ENCODE results near the gene ADTRP. TPM values are rescaled to one million over a fixed set of nuclear protein-coding genes. Genes with fewer than 3 reads are reported as not detected.
A peak's percentile ranks its signal among the peaks of the same experiment; 100 is the strongest.
"Not testable (repeated sequence)": the region's sequence is repeated elsewhere in the genome, so short reads cannot be mapped to it uniquely, and the experiment has no call there.

ADTRP gene
- total RNA-seq, 1 experiment from 2014 or later, result 0.25 TPM

DNA sequence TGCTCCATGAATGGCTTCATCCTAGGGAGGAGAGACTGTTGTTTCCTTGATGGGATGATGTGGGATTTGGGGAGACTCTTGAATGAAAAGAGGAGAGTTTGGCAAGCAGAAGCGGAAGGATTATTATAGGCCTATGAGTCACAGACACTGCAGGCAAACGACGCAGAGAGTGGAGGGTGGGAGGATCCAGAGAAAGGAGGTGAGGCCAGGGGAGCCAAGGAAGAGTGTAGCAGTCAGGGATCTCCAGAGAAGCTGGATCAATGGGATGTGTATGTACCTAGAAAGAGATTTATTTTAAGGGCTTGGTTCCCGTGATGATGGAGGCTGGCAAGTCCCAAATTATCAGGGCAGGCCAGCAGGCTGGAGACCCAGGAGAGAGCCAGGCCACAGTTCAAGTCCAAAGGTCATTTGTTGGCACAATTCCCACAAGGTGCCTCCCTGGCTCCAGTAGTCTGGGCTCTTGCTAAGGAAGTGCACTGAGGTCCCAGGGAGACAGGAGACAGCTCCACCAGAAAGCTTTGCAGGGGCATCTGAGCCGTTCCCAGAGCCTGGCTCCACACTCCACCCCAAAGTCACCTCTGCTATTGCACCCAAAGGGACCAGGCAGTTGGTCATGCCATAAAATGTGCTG, 76.0 kb downstream of the ADTRP start:
- no peak for DNase-seq (ENCODE audit: extremely low read depth, low read depth)

DNA sequence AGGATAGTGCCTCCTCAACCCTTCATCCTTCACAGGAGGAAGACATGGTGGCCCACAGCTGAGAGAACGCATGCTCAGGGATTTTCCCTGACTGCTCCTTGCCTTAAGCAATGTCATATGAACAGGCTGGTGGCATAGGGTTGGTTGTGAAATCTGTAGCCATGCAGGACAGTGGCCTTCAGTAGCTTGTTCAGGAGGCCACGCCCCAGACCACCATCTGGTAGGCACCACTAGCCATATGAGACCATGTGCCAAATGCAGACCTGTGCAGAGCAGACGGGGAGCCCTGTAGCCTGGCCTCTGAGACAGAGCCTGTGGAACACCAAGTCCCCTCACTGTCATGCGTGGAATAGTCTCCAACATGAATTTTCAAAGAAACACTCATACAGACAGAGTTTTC, 76.5 kb downstream of the ADTRP start:
- DNase-seq (ENCODE audit: extremely low read depth, low read depth), result no peak

DNA sequence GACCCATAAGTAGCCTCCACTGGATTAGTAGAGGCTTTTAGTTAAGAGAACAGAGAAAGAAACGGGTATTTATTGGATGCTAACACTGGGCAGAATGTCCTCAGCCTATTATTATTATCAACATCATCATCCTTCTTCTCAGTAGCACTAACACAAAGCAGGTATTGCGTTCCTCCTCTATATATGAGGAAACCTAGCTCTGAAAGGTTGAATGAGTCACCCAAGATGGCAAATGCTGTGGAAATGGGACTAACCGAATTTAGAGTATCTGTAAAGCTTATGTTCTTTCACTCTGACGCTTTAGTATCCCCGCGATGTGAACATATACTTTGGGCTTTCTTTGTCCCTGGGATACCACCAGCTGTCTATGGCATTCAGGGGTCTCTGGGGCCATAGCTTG, 77.0 kb downstream of the ADTRP start:
- no peak for DNase-seq (ENCODE audit: extremely low read depth, low read depth)

DNA sequence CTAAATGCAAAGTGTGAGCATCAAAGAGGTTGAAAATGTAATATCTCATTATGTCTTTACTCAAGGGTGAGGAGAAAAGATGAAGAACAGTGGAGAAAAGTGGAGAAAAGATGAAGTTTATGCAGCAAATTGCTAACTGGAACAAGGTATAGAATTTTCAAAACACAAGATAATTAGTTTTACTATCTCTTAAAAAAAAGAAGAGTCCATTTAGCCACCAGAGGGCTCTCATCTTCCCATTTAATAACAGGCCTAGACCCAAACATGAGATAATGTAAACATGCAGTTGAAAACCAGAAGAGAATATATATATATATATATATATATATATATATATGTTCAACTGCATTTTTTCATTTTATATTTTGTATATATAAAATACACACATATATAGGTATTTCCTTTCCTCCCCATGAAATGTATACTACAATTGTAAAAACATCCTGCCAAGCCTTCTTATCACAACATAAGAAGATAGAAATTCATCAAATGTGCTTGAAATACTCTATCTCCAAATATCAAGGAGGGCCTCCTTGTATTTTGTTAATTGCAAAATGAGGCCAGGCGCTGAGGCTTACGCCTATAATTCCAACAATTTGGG, 78.4 kb downstream of the ADTRP start:
- DNase-seq (ENCODE audit: extremely low read depth, low read depth), result peak; percentile 50

DNA sequence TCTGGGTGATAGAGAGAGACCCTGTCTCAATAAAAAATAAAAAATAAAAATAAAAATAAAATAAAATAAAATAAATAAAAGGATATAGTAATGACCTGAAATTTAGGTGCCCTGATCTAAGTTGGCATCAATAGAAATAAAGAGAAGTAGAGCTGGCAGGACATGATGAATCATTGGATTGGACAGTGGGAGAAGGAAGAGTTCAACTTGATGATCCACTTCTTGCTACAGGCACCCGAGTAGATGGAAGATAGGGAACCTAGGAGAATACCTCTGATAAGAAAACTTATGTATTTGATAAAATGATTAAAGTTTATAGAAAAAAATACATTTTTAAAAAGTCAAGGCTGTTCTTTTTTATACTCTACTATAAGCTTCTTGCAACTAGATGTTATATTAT, 79.0 kb downstream of the ADTRP start:
- no peak for DNase-seq (ENCODE audit: extremely low read depth, low read depth)

DNA sequence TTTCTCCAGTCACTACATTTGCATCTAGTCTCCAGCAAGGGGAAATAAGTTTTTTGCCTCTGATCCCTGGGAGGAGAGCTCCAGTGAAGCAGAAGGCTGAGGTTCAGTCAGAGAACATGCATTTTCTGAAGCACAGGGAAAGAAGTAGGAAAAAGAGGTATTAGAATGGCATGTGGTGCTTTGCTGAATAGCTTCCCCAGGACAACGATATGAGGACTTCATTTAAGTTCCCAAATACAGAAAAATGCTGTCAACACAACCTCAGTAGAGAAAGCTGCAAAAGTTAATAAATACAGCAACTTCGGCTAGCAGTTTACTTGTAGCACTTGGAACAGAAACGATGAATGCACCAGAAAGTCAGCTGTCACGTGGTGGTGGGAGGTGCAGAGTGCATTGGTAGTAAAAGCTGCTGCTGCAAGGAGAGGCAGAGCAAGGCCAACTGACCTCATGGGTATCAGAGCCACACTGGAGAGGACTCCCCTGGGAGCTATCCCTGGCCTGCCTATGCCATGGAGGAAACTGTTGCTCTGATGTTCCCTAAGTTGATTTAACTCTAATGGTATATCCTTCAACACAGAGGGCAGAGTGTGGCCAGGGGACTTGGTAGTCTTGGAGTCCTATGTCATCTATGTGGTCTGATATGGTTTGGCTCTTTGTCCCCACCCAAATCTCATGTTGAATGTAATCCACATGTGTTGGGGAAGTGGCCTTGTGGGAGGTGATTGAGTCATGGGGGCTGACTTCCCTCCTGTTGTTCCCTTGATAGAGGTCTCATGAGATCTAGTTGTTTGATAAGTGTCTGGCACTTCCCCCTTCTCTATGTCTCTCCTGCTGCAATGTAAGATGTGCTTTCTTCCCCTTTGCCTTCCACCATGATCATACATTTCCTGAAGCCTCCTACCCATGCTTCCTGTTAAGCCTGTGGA, 85.9 kb downstream of the ADTRP start:
- DNase-seq (ENCODE audit: extremely low read depth, low read depth), result no peak

DNA sequence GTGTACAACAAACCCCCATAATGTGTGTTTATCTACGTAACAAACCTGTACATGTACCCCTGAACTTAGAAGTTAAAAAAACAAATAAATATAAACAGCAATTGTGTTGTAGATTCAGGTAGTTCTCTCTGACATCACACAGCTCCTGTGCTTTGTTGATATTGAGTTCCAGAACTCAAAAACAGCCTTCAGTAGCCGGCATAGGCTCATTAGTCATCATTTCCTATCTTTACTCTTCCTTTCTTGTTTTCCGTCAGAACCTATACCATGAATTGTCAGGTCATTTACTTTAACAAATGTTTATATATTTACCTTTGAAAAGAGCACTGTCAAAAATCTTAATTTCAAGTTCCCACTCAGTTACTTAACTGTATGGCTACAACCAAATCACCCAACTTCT, 88.8 kb downstream of the ADTRP start:
- no peak for DNase-seq (ENCODE audit: extremely low read depth, low read depth)

DNA sequence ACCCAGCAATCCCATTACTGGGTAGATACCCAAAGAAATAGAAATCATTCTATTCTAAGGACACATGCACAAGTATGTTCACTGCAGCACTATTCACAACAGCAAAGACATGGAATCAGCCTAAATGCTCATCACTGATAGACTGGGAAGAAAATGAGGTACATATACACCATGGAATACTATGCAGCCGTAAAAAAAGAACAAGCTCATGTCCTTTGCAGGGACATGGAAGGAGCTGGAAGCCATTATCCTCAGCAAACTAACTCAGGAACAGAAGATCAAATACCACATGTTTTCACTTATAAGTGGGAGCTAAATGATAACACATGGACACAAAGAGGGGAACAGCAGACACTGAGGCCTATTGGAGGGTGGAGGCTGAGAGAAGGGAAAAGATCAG, 89.2 kb downstream of the ADTRP start:
- DNase-seq (ENCODE audit: extremely low read depth, low read depth), result not testable (repeated sequence)

DNA sequence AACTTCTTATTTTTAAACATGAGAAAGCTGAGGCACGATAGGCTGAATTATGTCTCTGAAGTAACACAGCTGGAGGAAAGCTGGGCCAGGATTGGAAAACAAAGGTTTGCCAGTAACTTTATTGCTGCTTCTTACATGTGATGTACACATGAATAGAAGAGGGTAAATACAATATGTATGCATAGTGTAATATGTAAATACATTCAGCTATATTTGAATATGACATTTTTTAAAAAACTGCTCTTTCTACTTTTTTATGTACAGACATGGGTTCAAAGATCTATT, 90.2 kb downstream of the ADTRP start:
- DNase-seq (ENCODE audit: extremely low read depth, low read depth), result no peak

DNA sequence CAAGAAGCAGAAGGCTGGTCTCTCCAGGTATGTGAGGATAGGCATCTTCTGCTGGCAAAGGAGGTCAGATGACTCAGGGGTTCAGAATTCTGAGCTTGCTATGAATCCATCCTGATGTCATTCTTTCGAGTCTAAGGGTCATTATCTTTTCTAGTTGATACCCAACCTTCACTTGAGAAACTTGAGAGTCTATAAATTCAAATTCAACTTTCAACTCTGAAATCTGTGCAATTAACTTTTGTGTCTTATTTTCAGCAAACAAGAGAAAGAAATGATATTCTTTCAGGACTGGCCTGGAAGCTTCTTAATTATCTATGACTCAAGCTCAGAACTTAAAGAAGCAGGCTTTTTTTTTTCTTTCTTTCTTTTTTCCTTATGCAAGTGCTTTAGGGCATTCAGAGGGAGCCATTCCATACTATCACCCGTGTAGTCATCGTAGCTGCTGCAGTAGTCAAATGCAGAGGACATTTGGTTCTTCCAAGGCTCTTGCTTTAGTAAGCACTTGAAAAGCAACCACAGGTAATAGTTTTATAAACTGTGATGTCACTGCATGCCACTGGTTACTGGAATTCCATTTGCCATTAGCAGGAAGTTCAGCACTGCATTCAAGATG, 93.0 kb downstream of the ADTRP start:
- peak; percentile 15 for DNase-seq (ENCODE audit: extremely low read depth, low read depth)

DNA sequence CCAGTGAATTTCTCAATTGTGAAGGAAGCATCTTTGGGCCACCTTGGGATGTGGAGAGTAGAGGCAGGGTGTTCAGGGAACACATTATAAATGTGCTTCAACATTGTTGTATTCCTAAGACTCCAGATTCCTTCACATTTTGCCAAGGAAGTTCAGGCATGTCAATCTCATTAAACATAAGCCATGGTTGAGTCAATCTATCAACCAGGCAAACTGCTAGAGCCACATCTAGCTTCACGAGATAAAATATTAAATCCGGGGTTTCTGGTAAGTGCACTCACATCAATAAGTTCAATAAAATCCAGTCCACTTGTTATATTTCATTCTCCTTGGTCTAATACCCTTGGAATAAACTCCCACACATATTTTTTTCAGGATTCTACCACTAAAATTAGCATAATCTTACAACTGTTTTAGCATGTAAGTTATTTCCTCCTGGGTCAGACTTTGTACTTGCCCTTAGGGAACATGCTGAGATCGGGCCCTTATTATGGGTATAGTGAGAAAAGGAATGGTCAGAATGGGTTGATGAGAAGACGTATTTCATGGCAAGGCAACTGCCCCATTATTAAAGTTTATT, 93.6 kb downstream of the ADTRP start:
- no peak for DNase-seq (ENCODE audit: extremely low read depth, low read depth)

DNA sequence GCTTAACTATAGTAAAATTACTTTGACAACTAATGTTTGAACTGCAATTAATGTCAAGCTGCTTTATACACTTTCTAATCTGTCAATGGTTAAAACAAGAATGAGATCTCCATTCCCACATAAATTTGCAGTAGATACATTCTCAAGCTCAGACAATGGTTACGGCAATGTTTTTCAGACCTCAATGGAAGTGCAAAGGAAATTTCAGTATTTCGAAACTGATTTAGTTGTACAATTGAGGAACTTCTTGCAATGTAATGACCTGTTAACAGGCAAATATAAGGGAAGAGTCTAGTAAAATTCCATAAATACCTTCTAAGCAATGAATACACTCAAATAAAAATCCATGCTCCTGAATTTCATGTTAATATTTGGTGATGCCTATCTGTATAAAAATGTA, 94.7 kb downstream of the ADTRP start:
- no peak for DNase-seq (ENCODE audit: extremely low read depth, low read depth)

DNA sequence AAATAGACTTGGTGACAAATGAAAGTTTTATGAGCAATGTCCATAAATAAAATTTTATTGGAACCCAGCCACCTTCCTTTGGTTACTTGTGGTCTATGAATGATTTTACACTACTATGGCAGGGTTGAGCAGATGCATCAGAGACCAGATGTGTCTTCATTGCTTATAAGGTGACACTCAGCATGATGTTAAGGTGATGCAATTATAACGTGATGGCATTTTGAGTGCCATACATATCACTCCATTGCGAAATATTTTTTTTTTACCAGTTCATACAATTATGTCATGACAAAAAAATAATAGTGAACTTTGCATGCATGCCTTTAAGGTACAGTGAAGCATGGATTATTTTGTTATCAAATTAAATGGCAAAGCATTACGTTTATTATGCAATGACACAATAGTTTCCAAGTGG, 96.0 kb downstream of the ADTRP start:
- DNase-seq (ENCODE audit: extremely low read depth, low read depth), result peak; percentile 1

DNA sequence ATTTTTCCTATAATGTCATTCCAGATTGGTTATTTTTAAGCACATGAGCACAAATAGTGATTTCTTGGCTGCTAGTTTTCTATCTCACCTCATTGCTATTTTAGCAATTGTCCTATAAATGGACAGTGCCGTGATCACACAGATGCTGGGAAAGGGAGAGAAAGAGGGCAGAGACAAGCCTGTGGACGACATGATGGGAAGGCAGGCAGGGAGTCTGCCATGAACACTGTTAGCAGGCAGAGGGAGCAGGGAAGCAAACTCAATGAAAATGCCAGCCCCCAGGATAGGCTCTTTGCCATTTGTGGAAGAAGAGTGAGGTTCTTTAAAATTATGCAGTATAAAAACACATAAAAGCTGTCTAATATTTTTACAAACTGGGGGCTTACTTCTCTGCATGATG, 96.8 kb downstream of the ADTRP start:
- no peak for DNase-seq (ENCODE audit: extremely low read depth, low read depth)

DNA sequence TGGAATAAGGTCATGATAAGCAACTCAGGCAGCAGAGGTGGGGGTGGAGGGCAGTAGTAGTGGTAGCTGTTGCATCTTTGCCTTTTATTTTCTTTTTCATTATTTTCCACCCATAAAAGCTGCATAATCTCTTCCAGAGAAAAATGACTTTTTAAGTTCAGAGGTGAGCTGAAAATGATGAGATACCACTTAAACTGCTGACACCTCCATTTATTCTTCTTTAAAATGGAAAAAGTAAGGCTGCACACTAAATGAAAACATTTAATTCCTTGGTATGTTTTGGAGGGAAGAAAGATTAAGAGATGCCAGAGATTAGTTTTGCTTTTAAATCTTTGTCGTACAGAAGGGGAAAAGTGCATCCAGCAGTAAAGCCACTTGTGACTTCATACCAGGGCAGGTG, 97.2 kb downstream of the ADTRP start:
- no peak for DNase-seq (ENCODE audit: extremely low read depth, low read depth)

DNA sequence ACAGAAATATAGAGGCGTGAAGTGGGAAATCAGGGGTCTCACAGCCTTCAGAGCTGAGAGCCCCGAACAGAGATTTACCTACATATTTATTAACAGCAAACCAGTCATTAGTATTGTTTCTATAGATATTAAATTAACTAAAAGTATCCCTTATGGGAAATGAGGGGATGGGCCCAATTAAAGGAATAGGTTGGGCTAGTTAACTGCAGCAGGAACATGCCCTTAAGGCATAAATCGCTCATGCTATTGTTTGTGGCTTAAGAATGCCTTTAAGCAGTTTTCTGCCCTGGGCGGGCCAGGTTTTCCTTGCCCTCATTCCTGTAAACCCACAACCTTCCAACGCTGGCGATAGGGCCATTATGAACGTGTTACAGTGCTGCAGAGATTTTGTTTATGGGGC, 98.1 kb downstream of the ADTRP start:
- not testable (repeated sequence) for DNase-seq (ENCODE audit: extremely low read depth, low read depth)

DNA sequence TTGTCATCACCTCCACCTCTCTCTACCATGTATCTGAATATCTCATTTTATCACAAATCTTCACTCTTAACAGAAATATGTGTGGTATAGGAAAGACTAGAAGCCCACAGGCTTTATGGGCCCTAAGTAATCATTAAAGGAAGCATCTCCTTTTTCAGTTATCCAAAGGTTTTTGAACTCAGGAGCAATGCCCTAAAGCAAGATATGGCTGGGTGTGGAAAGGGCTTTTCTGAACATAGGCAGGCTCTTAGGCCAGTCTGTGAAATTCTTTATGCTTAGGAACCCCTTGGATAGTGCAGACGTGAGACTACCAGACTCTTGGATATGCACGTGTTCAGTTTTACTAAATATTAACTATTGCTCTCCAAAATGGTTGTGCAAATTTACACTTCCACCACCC, 99.5 kb downstream of the ADTRP start:
- DNase-seq (ENCODE audit: extremely low read depth, low read depth), result no peak

DNA sequence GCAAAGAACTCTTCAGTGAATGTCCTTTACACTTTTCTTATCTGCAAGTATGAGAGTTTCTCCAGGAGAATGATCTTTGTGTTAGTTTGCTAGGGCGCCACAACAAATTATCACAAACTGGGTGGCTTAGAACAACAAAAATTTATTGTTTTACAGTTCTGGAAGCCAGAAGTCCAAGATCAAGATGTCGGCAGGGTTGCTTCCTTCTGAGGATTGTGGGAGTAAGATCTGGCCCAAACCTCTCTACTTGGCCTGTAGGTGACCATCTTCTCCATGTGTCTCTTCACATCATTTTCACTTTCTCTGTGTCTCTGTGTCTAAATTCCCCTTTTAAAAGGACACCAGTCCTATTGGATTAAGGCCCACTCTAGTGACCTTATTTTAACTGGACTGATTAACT, 103.0 kb downstream of the ADTRP start:
- no peak for DNase-seq (ENCODE audit: extremely low read depth, low read depth)

DNA sequence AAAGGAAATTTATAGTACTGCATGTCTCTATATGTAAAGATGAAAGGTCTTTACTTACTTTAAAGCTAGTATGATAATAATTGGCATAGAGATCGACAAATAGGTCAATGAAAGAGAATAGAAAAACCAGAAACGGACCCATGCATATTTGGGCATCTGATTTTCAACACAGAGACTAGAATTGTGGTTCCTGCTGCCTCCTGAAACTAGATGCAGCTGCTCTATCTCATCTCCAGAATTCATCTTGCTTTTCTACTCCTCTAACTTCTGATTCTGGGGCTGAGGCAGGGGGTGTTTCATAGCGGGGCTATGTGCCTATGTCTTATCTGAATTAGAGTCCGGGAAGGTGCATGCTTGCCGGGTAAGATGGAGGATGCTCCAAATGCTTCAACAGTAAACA, 105.9 kb downstream of the ADTRP start:
- DNase-seq (ENCODE audit: extremely low read depth, low read depth), result no peak

DNA sequence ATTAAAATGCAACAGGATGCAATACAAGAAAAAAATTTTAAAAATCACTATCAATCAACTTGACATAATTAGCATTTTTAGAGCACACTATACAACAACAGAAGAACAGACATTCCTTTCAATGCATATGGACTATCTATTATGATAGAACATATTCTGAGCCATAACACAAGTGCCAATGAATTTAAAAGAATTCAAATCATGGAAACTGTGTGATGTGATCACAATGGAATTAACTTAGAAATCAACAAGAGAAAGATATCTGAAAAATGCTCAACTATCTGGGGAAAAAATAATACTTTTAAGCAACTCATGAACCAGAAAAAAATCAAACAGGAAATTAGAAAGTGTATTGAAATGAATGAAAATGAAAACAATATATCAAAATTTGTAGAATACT, 106.3 kb downstream of the ADTRP start:
- DNase-seq (ENCODE audit: extremely low read depth, low read depth), result no peak

DNA sequence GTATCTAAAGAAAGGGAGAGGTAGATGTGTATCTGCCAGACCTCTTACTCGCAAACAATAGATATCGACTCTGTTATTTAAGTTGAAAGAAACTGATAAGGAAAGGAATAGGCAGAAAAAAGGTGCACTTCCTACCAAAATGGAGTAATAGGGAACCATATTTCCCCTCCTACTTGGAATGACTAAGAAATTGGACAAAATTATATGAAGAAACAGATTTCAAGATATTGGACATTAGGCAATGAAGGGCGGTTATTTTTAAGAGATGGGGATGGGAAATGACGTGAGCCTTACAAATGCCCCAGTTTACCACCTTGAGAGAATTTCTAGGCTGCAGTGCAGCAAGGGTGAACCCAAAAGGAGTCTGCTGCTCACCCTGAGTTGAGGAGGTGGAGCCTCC, 108.9 kb downstream of the ADTRP start:
- DNase-seq (ENCODE audit: extremely low read depth, low read depth), result no peak
